ENCODE results near the gene HPD.
"Not testable (repeated sequence)": the region's sequence is repeated elsewhere in the genome, so short reads cannot be mapped to it uniquely, and the experiment has no call there.

Gene HPD

DNA sequence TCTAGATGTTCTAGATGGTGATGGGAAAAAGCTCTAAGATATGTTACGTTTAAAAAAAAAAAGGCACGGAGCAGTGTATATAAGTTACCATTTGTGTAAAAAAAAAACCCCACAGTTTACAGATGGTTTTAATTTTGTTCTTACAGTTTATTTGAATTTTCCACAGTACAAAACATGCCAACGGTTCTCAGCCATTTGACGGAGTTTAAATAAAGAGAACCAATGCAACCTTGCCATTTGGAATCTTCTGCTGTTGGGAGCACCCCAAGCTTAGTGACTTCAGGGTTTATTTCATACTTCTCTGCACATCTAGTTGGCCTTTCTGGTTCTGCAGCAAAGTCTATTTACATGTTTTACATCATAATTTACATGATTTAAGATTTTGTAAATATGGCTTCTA is 7.7 kb upstream of the HPD start:
- DNase-seq = no peak

DNA sequence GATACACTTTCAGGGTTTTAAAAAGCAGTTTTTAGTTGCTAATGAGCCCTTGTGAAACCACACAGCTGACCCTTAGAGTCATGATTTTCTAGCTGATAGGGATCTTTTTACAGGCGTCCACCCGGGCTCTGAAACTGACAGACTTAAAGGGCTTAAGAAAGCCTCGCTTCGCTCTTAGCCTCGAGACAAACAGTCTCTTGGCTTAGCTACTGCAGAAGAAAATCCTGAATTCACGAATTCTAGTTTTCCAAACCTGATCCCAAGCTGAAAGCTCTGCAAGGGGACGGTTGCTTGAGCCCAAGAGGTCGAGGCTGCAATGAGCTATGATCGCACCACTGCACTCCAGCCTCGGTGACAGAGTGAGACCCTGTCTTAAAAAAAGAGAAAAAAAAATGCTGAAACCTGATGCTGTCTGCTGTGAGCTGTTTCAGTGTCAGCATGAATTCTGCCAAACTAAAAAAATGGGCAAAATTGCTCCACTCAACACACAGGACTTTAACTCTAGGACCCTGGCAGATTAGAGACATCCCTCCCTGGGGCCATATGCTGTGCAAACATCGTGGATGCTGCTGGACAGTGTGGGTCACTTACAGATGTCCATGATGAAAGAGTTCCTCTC is 3.1 kb upstream of the HPD start:
- no peak for DNase-seq

DNA sequence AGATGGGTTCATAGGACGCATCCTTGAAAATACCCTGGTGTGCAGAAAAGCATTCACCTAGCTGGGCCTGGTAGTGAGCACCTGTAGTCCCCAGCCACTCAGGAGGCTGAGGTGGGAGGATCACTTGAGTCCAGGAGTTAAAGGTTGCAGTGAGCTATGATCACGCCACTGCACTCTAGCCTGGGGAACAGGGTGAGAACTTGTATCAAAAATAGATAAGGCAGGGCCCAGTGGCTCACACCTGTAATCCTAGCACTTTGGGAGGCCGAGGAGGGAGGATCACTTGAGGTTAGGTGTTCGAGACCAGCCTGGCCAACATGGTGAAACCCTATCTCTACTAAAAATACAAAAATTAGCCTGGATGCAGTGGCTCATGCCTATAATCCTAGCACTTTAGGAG is 2.0 kb upstream of the HPD start:
- DNase-seq = not testable (repeated sequence)

DNA sequence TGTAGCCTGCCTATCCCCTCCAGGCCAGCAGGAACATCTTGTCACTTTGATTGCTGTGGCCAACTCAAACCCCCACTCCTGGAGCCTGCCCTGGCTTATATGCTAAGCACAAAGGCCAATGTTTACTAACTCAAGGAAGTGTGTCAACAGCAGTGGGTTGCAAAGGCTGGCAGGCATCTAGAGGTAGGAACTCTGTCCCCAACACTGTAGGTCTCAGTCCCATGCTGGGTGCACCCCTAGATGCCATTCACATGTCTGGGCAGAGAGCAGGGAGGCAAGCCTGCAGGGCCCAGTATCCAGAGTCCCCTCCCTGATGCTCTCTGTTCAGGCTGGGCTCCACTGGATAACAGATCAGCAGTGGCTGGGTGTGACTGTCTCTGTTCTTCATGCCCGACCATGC is 1.6 kb upstream of the HPD start:
- DNase-seq = no peak

DNA sequence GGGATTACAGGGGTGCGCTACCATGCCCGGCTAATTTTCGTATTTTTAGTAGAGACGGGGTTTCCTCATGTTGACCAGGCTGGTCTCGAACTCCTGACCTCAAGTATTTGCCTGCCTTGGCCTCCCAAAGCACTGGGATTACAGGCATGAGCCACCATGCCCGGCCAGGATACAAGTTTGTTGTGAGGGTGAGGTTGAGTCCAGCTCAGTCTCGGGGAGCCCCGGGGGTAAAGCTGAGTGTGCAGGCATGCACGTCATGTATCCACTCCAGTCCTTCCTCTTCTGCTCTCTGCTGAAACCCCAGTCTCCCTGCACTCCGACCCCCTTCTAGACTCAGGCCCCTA is 369 bp downstream of the HPD start:
- no peak for DNase-seq

DNA sequence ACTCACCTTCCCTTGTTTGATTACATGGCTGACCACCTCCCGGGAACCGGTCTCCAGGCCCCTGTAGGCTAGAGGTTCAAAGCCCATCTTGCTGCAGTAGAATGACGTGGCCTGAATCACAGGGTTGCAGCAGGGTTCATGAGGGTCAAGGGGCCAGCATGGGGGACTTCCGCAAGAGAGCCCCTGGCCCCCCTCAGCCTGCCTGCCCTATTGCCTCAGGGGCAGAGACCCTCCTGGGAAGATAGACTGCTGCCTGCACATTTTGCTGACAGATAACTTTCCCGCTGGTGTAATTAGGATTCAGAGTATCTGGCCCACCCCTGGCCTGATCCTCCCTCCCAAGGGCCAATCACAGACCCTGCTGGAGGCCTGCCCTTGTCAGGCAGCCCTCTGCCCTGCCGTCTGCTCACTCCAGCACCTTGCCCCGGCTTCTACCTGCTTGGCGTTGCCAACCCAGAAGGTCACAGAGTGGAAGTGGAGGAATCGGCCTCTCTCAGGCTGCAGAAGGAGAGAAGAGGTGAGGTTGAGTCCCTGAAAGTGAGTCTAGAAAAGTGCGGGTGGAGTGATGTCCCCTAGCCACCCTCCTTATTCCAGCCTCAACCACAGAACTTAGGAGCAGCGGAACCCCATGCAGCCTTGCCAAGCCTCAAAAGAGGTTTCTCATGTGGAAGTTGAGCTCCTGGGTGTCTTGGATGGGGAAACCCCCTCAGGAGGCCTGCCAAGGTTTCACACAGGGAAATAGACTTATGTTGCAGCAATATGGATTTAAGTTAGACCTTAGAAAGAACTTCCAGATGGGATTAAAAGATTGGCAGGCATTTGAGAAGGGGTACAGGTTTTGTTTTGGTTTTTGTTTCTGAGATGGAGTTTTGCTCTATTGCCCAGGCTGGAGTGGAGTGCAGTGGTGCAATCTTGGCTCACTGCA is 1.1 kb downstream of the HPD start:
- no peak for DNase-seq

DNA sequence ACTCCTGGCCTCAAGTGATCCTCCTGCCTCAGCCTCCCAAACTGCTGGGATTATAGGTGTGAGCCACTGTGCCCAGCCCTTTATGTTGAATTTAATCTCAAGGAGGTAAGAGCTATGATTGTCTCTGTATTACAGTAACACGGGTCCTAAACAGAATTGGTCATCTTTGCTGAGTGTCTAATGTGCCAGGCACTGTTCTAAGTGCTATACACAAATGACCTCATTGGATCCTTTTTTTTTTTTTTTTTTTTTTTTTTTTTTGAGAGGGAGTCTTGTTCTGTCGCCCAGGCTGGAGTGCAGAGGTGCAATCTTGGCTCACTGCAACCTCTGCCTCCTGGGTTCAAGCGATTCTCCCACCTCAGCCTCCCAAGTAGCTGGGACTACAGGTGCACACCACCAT is 6.3 kb downstream of the HPD start:
- not testable (repeated sequence) for DNase-seq

DNA sequence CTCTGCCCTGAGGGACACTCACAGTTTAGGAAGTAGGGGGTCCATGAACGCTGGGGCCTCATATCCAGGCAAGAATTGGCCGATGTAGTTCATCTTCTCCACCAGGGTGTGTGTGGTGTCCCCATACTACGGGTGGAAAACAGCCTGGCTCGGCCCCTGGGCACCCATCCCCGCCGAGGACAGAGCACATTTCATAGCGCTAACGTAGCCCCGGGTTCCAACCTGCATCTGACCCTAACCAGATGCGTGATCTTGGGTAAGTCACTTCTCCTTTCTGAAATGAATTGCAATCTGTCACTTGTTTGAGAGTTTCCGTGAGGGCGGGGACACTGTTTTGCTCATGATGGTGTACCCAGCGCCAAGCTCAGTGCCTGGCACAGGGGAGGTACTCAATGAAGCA is 9.0 kb downstream of the HPD start:
- DNase-seq = no peak

DNA sequence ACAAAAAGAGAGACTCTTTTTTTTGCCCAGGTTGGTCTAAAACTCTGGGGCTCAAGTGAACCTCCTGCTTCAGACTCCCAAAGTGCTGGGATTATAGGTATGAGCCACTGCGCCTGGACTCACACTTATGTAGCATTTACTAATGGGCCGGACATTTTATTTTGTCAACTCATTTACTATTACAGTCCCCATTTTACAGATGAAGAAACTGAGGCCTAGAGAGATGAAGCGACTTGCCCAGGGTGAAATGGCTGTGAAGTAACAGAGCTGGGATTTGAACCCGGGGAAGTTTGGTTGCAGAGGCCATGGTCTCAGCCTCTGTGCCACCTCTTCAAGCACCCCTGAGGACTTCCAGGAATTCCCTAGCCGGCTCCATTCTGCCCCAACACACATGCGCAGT is 9.4 kb downstream of the HPD start:
- no peak for DNase-seq

DNA sequence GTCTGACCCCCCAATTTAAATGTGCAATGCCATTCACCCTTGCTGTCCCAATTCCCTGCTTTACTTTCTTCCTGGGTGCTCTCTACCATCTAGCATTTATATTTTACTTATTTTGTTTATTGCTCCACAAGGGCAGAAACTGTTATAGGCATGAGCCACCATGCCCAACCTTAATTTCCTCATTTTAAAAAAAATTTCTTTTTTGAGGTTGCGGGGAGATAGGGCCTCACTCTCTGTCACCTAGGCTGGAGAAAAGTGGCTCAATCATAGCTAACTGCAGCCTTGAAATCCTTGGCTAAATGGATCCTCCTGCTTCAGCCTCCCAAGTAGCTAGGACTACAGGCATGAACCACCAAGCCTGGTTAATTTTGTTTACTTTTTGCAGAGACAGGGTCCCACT is 13.0 kb downstream of the HPD start:
- no peak for DNase-seq

DNA sequence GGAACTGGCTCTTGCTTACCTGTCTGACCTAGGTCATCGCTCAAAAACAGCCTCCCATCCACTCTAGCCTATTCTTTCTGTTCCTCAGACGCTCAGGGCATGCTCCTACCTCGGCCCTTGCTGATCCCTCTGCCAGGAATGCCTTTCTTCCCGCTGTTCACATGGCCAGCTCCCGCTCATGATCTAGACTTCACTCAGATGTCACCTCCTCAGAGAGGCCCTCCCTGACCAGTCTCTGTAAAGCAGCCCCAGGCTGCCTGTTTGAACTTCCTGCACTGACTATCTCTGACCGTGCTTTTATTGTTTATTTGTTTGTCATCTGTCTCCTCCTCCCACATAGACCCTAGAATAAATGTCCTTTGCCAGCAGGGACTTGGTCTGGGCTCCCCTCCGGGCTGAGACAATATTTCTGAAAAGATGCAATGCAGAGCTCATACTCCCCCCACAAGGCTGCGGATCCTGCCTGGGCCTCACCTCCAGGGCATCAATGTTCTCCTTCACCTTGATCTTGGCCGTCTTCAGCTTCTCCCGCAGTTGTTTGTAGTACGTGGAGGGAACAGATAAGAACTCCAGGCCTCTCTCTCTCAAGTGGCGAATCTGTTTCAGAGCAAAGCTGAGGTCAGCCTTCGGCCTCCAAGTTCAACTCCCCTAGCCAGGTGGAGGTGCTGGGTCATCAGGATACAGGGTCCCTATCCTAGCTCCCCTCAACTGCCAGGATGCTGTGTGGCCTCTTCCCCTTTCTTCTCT is 15.2 kb downstream of the HPD start:
- no peak for DNase-seq

DNA sequence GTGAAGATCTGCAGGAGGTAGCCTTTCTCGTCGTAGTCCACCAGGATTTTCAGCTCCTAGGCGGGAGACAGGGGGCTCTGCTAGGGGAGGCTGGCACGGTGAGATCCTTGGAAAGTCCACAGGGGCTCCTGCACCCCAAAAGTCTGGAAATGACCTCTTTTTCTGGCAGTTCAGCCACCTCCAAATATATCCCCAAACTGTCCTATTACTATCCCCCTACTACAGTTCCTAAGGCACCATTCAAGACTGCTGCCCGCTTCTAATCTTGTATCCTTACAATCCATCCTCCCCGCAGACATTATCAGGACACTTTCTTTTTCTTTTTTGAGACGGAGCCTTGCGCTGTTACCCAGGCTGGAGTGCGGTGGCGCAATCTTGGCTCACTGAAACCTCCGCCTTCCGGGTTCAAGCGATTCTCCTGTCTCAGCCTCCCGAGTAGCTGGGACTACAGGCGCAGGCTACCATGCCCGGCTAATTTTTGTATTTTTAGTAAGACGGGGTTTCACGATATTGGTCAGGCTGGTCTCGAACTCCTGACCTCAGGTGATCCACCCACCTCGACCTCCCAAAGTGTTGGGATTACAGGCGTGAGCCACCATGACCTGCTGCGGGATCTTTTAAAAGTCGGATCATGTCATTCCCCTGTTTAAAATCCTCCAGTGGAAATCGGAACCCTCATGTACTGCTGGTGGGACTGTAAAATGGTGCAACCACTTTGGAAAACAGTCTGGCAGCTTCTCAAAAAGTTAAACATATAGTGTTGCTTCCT is 18.5 kb downstream of the HPD start:
- DNase-seq = no peak

DNA sequence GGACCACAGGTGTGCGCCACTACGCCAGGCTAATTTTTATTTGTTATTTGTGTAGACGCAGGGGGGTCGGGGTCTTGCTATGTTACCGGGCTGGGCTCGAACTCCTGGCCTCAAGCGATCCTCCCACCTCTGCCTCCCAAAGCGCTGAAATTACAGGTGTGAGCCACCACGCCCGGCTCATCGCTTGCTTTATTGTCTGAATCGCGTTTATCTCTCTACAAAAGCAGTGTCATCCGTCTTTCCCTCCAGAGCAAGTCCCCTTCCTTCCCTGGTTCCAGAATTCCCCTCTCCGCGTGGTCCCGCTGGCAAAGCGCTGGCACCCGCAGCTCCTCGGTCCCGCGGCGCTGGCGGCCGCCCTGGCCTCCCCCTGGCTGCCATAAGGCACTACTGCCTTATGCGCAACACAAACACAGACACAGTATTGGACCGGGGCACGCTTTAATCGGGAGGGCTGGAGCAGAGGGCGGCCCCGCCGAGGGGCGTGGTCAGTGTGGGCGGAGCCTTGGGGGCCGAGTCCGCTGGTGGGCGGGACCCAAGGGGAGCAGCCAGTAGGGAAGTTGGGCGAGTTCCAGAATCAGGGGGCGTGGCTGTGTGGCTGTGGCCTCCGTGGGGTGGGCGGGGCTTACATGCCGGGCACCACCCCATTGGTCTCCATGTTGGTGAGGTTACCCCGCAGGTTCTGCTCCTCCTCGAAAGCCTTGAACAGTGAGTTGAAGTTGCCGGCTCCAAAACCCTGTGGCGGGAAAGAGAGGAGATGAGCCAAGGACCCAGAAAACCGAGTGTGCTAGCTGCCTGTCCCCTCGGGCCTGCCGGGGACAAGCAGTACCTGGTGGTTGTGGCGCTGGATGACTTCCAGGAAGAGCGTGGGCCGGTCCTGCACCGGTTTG is 19.3 kb downstream of the HPD start:
- peak; percentile 28 to 96 (median 89) for DNase-seq

DNA sequence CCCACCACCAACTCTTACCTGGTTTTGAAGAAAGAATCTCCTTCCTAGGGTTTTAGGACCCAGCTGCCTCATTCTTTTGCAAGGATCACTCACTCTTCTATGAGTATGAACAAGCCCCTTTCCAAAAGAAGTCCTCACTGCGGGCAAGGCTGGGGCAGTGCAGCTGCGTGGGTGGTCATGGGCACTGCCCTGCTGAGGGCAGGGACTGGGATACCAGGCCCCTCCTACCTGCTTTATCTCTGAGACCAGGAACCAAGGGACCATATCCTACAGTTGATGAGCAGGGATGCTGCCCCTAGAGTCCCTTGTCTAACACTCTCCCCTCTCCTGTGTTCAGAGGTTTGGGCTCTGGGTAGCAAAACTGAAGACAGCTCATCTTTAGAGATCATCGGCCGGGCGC is 20.5 kb downstream of the HPD start:
- DNase-seq = no peak

DNA sequence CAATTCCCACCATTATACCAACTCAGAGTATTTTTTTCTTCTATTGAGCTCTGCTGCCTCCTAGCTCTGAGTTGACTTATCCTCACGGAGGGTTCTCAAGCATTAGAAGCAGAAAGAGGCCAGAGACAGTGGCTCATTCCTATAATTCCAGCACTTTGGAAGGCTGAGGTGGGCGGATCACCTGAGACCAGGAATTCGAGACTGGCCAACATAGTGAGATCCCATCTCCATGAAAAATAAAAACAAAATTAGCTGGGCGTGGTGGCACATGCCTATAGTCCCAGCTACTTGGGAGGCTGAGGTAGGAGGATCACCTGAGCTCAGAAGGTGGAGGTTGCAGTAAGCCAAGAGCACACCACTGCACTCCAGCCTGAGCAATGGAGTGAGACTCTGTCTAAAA is 21.0 kb downstream of the HPD start:
- no peak for DNase-seq

DNA sequence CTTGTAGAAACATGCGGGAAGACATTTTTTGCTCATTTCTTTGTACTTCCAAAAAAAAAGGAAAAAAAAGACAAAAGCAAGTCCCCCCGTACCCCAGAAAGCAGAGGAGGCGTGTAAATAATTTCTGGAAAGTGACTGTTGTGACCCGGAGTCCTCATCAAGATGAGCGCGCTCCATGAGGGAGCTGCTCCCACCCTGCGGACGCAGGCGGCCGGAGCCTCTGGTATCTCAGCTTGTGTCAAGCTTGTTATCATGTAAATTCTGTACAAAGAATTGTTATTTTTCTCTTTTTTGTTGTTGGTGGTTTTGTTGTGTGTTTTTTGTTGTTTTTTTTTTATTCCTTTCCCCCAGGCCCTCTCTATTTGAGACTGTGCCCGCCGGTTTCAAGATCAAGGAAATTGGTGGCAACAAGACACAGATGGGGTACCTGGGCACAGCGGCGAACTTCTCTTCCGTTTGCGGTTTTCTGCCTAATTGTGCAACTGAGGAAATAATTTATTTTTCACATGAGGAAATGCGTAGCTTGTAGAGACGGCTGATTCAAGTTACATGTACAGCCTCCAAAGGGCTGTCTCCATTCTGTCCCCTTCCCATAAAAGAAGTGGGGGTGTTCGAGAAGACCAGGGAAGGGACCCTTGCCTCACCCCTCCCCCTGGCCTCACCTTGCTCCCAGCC is 27.0 kb downstream of the HPD start:
- no peak for DNase-seq

DNA sequence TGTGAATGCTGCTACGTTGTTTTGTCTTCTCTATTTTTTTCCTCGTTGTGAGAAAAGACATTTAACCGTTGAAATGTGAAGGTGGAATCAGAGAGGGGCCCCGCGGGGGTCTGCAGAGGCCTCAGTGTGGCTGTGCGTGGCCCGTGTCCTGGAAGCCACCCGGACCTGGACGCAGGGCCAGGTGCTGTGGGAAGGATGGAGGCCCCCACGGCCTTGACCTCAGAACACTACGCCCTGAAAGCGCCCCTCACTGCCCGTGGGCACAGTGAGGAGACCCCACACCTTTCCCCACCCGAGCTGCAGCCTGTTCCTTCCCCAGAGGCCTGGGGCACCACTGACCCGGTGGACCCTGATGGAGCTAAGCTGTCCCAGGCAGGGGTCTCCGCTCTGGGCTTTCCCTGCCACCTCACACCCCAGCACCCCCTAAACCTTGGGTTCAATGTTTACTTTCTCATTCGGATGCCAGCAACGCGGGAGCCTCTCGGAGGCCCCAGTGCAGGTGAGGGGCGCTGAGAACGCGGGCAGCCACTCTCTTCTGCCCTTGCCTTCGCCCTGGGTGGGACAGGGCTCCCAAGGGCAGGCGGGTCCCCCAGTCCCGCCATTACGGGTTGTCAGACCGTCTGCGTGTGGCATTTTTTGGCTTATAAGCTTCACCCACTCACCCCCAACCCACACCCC is 27.9 kb downstream of the HPD start:
- no peak for DNase-seq

DNA sequence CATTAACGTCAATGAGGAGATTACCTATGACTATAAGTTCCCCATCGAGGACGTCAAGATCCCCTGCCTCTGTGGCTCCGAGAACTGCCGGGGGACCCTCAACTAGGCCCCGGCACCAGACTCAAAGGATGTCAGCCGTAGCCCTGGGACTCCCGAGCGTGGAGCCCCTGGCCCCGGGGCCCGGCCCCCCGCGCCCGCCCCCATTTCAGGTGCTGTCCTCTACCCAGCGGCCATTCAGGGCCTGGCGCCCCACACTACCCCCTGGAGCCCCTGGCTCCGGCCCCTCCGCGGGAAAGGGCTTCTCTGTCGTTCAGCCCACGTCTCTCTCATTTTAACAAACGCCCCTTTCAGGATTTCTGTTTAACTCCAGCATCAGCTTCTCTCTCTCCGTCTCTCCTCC is 28.5 kb downstream of the HPD start:
- DNase-seq = no peak

DNA sequence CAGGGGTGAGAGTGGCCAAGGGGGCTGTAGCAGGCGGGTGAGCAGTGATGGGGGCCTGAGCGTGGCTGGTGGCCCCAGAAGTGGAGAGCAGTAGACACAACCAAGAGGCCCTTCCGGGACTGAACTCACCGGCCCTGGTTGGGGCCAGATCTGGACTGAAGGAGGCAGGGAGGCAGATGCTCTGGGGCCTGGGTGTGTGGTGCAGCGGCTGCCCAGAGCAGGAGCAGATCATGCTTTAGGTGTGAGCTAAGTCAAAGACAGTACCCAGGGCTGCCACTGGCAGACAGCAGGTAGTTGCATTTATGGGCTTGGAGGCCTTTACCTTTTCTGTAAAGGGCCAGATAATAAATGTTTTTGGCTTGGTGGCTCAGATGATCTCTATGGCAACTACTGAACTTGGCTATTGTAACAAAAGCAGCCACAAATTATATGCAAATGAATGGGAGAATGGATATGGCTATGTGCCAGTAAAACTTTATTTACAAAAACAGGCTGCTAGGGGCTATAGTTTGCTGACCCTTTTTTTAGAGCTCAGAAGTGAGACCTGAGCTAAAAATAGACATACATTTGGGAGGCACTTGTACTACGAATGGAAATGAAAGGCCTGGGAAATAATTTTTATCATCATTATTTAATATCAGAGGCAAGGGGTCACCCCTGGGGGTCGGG is 29.3 kb downstream of the HPD start:
- DNase-seq = no peak
